Measurements from ENCODE around the gene SKAP1.

Gene SKAP1

GRCh38 chr17:48202959-48203358 is 227.1 kb downstream of the SKAP1 start:
- no peak for DNase-seq (ENCODE audit: low spot score)
- no peak for TF ChIP-seq CTCF (IDR thresholded peaks at IDR 0.05; ENCODE audit: extremely low read depth, missing control alignments)

- no peak for TF ChIP-seq CTCF (IDR thresholded peaks at IDR 0.05; ENCODE audit: extremely low read depth, missing control alignments)
- no peak for DNase-seq (ENCODE audit: low spot score)
Measured at GRCh38 chr17:48198950-48199541, 231.0 kb downstream of the SKAP1 start.

GRCh38 chr17:48195910-48196309 is 234.1 kb downstream of the SKAP1 start:
- TF ChIP-seq CTCF (IDR thresholded peaks at IDR 0.05; ENCODE audit: extremely low read depth, missing control alignments) = no peak
- no peak for DNase-seq (ENCODE audit: low spot score)

- no peak for DNase-seq (ENCODE audit: low spot score)
- TF ChIP-seq CTCF (IDR thresholded peaks at IDR 0.05; ENCODE audit: extremely low read depth, missing control alignments) = no peak
Measured at GRCh38 chr17:48194097-48194550, 235.9 kb downstream of the SKAP1 start.

GRCh38 chr17:48192321-48192731 is 237.7 kb downstream of the SKAP1 start:
- DNase-seq (ENCODE audit: low spot score) = no peak
- TF ChIP-seq CTCF (IDR thresholded peaks at IDR 0.05; ENCODE audit: extremely low read depth, missing control alignments) = no peak

- no peak for DNase-seq (ENCODE audit: low spot score)
- TF ChIP-seq CTCF (IDR thresholded peaks at IDR 0.05; ENCODE audit: extremely low read depth, missing control alignments) = no peak
Measured at GRCh38 chr17:48191362-48191761, 238.7 kb downstream of the SKAP1 start.

GRCh38 chr17:48190871-48191270 is 239.1 kb downstream of the SKAP1 start:
- DNase-seq (ENCODE audit: low spot score) = no peak
- no peak for TF ChIP-seq CTCF (IDR thresholded peaks at IDR 0.05; ENCODE audit: extremely low read depth, missing control alignments)

Data from GM20000 (cell line).